ENCODE data around the gene USP46.
A peak's percentile ranks its signal among the peaks of the same experiment; 100 is the strongest.

The USP46 gene

DNA sequence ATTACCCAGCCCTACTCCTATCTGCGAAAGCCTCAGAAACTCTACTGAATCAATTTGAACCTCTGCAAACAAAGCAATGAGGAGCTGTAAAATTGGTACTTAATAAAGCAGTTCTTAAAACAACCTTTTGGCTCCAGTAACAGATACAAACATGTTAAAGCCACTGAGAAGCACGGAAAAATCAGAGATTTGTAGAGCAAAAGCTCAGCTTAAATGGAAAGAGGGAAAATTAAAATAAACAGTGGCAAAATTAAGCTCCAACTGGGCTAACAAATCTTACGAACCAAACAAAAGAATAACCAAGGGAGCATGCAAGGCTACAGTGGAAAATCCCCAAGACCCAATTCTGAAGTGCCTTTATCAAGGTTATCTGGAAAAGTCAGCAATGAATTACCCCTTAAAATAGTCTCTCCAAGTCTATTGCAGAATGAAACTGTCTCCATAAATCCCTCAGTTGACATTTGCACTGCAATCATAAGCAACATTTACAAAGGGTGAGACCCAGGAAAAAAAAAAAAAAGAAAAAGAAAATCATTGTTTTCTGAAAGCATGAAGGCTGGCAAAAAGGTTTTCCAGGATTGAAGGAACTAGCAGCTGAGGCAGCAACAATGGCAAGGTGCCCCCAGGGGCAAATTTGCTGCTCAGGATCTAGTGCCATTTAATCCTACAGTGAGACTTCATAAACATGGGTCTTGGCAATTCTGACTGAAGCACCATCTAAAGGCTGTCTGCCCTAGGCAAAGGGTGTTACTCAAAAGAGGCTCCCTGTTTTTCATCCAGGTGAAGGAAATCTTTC lies 40.1 kb downstream of the USP46 start:
- DNase-seq: no peak

DNA sequence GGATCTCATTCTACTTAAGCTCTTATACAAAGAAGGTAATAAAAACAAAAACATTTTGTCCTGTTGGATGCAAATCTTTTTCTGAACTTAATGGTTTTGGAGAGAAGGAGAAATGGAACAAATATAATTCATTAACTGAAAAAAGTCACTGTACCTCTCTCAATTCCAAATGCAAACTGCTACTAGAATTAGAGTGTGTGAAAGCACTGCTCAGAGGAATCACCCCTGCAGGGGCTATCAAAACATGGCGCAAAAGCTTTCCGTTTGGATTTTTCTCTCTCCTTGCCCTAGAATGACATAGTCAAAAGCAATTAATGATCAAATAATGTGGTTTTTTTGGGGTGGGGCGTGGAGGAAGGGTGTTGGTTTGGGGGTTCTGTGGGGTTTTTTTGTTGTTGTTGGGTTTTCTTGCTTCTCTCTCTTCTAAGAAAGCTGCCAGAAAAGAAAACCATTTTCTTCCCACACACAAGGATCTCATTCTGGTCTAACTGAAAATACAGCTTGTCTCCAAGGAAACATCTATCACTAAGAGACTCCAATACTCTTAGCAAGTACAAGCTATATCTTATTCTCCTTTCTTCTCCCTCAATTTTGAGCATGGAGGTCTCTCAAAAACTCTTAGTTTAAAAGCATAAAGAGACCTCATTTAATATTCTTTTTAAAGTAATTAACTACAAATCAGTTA lies 41.6 kb downstream of the USP46 start:
- DNase-seq: no peak

DNA sequence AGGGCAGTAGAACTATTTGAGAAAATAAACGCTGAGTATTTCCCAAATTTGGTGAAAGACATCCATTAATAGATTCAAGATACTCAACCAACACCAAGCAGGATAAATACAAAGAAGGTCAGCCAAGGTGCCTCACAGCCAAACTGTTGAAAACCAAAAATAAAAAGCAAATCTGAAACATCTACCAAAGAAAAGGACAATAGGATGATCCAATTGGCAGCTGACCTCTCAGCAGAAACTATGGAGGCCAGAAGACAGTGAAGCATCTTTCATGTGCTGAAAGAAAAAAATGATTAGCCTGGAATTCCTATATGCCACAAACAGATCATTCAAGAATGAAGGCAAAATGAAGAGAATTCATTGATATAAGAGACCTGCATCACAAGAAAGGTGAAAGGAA lies 44.9 kb downstream of the USP46 start:
- no peak for DNase-seq

GRCh38 chr4:52612341-52612740 lies 46.8 kb downstream of the USP46 start:
- DNase-seq: no peak

DNA sequence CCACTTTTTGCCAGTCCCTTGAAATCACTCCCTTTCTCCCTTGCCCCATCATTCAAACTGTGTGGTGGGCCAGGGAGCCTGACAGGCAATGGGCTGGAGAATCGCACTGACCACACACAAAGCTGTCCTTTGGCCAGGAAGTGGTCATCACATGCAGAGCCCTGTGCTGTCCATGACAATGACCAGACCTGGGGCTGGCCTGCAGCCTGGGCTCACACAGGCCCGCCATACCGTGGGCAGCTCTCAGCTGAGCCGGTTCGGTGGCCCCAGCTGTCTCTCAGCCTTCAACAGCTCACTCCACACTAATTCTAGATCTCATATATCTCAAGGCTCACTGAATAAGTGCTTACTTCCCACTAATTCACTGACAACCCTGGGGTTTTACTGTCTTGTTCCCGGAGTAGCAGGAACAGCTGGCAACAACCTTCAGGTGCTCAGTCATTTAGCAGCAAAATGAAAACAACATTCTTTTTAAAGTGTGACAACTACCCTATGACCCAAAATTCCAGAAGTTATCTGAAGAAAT lies 48.0 kb downstream of the USP46 start:
- no peak for DNase-seq

GRCh38 chr4:52606726-52607125 lies 52.4 kb downstream of the USP46 start:
- no peak for DNase-seq

GRCh38 chr4:52606040-52606439 lies 53.1 kb downstream of the USP46 start:
- no peak for DNase-seq

DNA sequence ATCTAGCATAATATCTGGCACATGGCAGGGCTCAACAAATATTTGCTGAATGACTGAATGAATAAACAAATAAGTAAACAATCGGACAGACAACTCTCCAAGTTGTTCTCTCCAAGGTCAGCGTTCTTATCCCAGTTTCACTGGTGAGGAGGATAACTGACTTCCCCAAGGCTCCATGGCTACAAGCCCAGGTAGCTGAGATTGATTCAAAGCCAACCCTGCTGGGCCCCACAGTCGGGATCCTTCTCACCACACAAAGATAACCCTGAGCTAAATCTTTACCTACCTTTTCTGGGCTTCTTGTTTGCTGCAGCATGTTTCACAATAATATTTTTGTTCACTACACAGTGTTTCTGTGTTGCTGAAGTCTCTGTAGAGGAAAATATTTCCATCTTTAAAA lies 54.9 kb downstream of the USP46 start:
- no peak for DNase-seq

- no peak for DNase-seq
Measured at GRCh38 chr4:52600275-52600674, 58.8 kb downstream of the USP46 start.

DNA sequence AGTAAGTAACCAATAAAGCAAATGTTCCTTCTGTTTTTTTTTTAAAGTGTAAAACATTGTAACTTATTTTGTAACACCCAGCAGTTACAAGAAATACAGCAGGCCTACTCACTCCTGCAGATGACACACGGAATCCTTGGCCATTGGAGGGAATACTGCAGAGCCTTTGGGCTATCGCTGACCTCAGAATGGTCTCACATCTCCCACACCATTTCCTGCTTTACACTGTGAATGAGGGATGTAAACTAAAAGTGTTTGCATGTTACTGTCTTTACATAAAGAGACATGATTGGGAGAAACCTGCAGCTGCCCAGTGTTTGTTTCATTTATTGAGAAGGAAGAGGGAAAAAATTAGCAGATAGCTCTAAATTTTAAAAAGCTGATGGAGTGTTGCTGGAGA lies 64.1 kb downstream of the USP46 start:
- DNase-seq: no peak

GRCh38 chr4:52592287-52592686 lies 66.8 kb downstream of the USP46 start:
- no peak for DNase-seq

- DNase-seq: no peak
Measured at GRCh38 chr4:52588771-52589591, 70.1 kb downstream of the USP46 start.

- peak in 16 of 56 donors; percentile 1 to 45 (median 8) for DNase-seq
Measured at GRCh38 chr4:52588097-52588496, 71.0 kb downstream of the USP46 start.

GRCh38 chr4:52586069-52586468 lies 73.0 kb downstream of the USP46 start:
- no peak for DNase-seq

DNA sequence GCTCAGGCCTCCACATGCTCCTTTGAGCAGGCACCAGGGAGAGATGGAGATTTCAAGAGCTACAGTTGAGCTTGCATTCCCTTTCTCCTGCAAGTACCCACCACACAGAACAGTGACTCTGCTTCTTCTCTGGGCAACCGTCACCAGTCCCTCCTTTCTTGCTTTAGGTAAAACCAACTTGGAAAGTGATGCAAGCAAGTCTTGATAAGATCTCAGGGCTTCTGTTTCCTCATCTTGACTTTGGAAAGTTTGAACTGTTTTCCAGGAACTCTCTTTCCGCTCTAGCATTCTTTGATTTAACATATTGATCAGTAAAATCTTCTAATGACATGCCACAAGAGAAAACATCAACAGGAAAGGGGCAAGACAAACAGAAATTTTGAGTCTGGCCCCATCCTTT lies 73.7 kb downstream of the USP46 start:
- no peak for DNase-seq

DNA sequence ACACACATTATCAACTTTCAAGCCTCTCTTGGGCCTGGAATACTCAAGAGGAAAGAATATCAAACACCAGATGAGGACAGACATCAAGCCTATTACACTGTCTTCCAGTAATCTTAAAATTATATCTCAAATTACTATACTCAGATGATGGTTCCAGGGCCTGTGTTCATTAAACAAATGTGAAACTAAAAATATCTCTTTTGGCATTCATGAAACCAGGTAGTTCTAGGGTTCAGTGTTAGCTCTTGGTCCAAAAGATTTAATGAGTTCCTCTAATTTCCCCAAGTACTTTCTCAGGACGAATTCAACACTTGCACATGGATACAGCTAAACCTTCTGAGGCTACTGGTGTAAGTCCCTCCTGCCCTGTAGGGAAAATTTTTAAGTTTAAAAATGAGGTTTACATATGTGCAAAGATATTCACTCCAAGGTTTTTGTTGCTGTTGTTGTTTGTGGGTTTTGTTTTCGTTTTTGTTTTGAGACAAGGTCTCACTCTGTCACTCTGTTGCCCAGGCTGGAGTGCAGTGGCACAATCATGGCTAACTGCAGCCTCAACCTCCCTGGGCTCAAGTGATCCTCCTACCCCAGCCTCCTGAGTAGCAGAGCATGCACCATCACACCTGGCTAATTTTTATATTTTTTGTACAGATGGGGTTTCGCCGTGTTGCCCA lies 79.4 kb downstream of the USP46 start:
- DNase-seq: no peak

DNA sequence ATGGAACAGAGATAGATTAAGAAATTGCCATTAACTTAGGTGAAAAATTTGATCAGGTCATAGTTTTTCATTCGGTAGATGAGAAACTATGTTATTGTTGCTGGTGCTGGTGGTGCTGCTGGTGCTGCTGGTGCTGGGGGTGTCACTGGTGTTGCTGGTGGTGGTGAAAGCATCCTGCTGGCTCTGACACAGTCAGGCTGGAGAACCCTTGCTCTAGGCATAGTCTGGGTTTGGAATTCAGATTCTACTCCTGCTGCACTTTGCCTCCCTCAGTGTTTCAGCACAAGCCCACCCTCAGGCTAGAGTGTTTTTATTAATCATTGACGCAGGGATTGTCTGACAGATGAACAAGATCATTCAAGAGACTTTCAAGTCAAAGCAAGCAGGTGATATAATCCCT lies 80.2 kb downstream of the USP46 start:
- no peak for DNase-seq

GRCh38 chr4:52577624-52577962 lies 81.5 kb downstream of the USP46 start:
- DNase-seq: no peak

DNA sequence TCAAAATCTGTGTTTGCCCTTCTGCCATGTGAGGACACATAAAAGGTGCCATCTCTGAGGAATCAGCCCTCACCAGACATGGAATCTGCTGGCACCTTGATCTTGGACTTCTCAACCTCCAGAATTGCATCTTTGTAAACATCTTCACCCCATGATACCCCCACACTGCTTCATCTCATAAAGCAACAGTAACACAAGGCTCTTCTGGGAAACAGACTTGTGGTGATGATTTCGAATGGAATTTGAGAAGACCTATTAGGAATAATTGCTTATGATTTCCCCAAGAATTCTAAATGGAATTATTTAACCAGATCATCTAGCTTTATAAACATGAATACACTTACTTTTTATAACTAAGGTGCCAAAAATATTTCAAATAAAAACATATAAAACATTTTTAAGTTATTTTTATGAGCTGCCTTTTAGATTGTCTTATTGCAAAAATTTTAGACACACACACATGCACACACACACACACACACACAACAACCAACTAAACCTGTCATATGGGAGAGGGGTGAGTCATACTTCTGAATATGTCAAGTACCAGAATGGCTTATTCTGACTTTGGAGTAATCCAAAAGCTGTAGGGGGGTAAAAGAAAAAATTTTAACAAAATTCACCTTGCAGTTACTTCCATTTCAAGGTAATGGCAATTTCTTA lies 82.0 kb downstream of the USP46 start:
- peak in 2 of 56 donors; percentile 2 for DNase-seq

DNA sequence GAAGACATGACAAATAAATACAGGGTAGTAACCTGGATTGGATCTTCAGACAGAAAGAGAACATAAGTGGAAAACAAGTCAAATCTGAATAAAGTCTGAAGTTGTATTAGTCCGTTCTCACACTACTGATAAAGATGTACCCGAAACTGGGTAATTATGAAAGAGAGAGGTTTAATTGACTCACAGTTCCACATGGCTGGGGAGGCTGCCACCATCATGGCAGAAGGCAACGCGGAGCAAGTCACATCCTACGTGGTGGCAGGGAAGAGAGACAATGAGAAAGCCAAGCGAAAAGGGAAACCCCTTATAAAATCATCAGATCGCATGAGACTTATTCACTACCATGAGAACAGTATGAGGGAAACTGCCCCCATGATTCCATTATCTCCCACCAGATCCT lies 82.8 kb downstream of the USP46 start:
- DNase-seq: no peak

- DNase-seq: no peak
Measured at GRCh38 chr4:52575406-52575805, 83.7 kb downstream of the USP46 start.
